NCI-H2196 treated with DMSO at 0.1 percent for 48 hours (cell line): ENCODE data around the gene CDHR4.
"Not testable (repeated sequence)": the region's sequence is repeated elsewhere in the genome, so short reads cannot be mapped to it uniquely, and the experiment has no call there.

ENCODE experiments used
- DNase-seq: peaks from one replicate; lab custom pipeline; 2025; ENCODE audit not compliant: unreplicated experiment; lab: John Stamatoyannopoulos, UW

Gene CDHR4, protein sequence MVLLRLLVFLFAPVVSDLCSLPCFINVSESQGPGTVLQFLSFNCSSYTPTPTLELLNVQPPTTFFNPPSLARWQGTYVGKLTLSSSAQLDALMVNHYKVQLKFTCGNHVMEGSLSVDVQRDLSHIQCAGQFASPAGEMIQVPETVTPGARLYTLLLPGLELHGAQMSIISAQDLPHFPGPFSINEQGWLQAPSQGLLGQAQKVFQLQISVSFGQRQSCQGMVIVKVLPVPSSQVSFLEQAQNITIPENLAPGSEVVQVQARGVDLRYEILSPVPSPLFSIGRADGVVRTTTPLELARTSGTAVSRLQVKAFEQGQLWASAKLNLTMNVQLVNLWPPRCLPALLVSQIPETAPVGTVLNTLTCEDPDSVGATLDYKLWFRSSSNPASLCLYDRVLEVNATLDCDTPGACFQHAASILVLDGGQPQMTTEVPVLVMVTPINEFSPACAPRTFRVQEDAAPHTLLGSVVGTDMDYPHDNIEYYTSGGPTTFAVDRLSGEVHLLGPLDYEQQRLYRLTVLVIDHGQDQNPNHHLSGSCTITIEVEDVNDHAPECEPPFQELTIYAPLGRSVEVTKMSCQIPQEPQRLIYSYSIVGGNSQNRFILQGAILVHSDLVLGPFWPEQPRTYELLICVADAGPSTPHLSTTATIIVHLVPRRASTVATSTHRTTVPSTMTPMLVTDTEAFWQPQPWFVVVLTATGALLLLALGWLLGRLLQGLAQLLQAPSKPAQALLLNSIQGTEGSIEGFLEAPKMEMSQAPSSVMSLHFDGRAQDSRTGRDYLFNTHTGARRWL

DNA sequence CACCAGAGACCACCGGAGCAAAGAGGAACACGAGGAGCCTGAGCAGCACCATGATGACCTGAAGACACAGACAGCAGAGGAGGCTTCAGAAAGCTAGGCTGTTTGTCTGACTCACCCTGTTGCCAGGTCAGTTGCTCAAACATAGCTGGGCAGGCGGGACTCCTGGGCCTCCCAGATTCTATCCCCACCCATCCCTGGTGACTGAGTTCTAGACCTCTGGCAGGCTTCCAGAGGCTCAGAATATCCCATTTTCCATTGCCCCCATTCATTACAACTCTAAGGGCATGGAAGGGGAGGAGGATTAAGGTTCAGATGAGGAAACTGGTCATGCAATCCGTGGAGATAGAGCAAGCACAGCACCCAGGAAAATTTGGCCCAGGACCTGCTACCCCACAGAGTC, at the start of gene CDHR4:
Gene CDHR4, minus strand, starts transcription at position 113 of the 400 bp plus-strand sequence. Its CDS starts 61 bp downstream, at position 52.
- DNase-seq: no peak

DNA sequence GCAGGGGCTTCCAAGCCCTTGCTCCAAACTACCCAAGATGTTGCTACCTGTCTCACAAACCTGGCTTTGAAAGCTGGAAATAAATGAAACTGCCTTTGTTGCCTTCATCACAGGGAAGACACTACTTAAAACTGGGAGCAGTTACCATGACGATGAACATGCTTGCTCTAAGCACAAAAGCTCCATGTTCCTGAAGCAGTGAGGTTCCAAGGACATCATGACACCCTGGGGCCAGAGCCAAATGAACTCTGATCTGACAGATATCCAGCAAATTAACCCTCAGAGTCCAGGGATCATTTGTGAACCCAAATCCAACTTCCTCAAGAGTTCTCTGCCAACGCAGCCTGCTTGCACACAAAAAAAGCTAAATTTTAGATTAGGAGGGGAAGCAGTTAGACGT, 46.0 kb upstream of the CDHR4 start:
- DNase-seq: no peak

DNA sequence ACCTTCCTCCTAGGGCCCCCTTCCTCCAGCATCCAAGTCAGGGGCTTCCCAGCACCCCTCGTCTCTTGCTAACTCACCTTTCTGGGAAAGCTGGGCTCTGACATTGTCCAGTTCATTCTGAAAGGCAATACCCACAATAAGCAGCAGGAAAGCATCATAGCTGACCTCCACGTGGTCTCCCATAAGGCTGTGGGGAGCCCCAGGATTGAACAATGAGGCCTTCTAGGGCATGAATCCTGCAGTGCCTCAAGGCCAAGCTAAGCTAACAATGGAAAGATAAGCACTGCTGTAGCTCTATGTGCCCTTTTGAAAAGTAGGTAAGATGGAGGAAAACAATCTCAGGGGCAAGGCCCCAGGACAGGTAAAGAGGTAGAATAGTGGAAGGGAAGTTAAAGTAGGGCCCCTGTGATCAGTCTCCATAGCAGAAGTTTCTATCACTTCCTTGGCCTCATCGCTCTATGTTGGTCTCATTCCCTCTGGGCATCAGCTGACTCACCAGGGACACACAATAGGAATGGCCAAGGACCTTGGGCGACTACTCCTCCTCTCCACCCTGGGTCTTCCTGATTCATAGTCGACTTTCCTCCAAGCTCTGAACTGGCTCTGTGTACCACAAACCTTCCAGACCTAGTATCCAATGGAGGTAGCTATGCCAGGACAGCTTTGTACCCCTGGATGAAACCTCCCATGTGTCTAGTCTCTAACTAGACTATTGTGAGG, 45.0 kb upstream of the CDHR4 start:
- no peak for DNase-seq

DNA sequence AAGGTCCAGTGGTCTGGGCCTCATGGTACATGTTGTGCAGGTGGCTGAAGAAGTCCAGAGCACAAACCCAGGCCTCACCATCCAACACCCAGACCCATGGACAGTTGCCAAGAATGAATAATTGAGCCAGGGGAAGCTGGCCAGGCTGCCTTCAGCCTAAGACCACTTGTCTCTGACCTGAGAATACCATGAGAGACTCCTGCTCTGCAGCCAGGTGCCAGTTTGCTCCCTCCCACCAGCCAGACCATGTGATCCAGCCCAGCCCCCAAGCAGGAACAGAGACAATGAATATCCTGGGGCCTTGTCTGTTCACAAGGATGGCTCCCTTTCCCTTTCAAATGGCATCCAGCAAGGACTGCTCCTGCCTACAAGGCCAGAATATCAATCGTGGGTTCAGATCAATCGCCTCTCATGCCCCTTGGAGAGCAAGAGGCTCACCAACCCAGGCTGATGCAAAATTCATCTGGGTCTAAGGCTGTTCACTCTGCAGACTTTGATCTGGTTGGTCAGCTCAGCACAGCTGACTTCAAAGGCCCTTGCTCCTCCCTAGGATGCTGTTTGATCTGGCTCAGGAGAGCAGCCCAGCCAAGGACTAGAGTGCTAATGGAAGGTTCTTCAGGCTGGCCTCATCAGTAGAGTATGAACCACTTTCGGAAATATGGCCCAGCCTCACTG, 43.3 kb upstream of the CDHR4 start:
- DNase-seq: no peak

DNA sequence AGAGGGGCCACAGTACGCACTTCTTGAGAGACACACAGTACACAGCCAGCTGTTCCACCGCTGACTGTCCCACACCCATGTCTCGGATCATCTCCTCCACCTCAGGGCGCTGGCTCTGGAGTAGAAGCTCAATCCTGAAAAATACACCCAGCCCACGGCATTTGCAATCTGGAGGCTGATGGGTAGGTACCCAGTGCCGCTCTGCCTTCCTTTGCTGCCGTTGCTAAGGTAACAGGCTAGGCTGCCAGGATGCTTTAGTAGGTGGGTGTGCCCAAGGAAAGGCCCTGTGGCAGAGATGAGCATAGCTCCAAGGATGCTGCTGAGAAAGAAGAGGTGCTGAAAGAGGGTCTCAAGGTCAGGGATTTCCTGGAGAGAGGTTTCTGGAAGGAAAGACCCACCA, 42.1 kb upstream of the CDHR4 start:
- no peak for DNase-seq

DNA sequence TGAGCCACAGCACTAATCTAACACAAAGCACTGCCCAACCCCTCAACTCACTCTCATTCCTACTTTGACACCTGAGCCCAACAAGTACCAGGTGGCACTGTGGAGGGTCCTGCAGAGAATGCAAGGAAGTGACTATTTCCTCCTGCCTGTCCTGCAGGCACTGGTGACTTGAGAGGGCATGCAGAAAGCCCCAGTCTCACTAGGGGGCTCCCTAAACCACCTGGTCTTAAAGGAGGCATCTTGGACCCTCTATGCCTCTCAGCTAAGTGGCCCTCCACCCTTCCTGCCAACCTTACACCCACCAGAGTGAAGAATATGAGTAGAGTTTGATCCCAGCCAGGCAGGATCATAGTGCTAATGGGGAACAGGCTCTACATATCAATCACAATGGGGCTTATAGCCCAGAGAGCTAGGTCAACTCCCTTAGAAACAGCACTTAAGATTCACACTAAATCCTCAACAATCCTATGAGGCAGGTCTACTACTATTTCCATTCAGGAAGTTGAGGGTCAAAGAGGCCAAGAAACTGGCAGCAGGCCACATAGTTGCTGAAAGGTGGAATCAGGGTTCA, 41.5 kb upstream of the CDHR4 start:
- DNase-seq: no peak

DNA sequence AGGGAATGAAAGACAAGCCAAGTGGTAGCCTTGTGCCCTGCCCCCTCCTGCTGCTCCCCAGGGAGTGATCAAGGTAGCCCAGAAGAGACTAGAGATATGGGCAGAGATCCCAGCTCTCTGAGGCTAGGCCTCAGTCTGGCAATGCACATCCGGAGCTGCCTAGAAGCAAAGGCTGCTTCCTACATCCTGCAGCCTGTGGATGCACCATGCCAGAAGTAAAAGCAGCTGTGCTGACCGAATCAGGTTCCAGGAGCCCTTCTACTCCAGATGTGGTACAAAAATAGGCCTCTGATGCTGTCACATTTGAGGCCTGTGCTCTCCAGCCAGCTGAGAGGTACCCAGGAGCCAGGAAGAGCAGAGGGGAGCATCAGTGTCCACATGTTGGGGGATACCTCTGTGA, 40.7 kb upstream of the CDHR4 start:
- no peak for DNase-seq

DNA sequence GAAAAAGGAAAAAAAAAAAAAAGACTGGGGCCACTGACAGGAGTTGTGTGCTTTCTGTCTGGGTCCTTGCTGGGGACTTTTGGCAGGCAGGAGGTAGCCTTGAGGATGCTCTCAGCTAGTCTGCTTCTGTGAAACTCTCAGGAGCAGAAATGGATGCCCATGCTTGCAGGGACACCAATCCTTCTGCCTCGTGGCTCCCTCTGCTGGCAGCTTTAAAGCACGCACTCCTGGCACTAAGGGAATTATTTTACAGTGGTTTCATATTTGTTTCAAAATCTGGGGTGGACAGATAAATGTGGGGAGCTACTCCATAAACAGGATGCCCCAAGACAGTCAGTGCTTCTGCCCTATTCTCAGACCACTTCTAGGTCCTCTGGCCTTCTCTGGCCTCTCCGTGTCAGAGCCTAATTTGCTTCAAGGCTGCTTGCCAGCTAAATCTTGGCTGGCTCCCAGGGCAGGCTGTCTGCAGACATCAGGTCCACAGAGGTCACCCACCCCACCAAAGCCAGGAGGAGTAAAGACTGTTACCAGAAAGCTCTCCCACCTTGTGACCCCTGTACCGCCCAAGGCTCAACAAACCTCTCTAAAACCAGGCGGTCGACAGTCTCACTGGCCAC, 39.6 kb upstream of the CDHR4 start:
- peak; percentile 24 for DNase-seq

DNA sequence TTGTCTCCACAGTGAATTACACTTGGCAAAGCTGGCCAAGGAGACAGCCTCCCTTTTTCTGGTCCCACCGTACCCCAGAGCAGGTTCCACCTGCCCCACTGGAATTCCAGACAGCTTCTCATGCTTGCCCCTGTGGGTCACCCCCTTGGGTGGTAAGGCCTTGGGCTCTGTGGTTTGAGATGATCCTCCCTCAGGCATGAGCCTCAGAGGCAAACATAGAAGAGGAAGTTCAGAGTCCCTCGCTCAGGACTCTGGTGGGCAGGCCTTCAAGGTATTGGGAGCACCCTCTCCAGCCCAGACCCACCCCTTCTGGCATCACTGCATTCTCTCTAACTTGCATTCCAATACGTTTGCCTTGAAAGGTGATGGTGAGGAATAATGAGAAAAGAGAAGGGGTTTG, 31.7 kb upstream of the CDHR4 start:
- DNase-seq: no peak

DNA sequence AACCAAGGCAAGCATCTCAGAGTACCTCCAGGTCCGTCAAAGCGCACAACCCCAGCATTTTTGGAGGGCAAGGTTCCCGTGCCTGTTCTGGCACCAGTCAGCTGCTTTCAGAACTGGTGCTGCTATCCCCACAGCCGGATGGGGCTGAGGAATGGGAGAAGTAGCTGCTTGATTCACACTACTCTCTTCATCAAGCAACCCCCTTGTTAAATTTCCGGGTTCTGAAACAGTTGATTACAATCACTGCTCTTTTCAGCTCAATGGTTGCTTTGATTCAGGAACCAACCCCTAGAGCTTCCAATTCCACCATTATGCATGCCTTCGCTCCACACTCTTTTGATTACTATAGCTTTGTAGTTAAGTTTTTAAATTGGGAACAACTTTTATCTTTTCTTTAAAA, 26.3 kb upstream of the CDHR4 start:
- DNase-seq: no peak

DNA sequence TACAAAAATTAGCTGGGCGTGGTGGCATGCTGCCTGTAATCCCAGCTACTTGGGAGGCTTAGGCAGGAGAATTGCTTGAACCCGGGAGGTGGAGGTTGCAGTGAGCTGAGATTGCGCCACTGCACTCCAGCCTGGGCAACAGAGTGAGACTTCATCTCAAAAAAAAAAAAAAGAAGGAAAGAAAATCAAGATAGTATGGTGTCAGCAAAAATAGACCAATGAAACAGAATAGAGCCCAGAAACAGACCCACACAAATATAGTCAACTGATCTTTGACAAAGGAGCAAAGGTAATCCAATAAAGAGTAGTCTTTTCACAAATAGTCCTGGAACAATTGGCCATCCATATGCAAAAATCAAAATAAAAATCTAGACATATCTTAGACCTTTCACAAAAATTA, 23.5 kb upstream of the CDHR4 start:
- DNase-seq: not testable (repeated sequence)

DNA sequence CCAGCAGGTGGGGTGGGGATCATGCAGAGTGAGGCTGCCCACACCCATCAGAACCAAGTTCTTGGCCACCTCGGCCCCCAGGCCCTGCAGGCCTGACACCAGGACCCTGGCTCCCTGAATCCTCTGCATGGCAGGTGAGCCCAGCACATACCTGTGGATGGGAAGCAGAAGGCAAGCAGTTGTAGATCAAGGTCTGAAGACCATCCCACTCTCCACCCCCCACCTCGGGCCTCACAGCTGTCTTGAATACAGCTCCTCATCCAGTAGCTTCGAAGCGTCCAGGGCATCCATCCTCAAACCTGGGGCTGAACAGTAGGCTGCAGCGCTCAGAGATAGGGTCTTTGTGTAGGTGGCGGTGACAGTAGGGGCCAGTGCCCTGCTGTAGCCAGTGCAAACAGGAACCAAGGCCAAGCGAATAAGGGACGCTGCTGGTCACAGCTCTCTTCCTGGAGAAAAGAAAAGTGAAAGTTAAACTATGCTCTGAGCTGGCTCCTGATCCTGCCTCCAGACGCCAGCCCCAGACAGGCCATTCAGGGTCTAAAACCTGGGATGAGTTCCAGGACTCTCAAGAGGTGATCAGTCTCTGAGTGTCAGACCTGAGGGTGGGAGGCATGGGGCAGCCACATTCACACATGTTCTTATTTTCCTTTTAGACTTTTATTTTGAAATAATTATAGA, 14.0 kb upstream of the CDHR4 start, which contains the start of gene UBA7:
Gene UBA7, minus strand, starts transcription at position 457 of the 678 bp plus-strand sequence. Its CDS starts 166 bp downstream, at position 291.
- DNase-seq: peak; percentile 34

DNA sequence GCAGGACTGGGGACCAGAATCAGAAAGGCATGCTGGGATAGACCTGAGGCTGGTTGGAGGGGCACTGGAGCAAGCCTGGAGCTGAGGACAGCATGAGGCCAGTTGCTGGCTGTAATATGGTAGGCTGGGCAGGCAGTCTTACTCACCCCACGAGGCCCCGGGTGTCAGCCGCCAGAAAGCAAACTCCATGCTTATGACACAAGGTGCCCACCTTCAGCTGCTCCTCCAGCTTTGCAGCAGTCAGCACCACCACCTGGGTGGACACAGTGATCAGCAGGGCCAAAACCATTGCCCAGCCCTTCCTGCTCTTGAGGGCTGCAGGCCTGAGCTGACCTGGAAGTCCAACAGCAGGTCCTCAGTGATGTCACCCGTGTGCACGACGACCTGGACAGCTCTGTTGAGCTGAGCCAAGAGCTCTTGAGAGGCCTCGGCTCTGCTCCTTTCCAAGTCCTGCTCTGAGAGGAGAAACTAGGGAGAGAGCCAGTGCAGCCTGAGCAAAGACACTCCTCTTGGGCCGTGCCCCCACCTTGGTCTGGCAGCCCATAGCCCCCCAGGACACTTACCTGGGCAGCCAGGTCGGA, 13.3 kb upstream of the CDHR4 start:
- DNase-seq: no peak

DNA sequence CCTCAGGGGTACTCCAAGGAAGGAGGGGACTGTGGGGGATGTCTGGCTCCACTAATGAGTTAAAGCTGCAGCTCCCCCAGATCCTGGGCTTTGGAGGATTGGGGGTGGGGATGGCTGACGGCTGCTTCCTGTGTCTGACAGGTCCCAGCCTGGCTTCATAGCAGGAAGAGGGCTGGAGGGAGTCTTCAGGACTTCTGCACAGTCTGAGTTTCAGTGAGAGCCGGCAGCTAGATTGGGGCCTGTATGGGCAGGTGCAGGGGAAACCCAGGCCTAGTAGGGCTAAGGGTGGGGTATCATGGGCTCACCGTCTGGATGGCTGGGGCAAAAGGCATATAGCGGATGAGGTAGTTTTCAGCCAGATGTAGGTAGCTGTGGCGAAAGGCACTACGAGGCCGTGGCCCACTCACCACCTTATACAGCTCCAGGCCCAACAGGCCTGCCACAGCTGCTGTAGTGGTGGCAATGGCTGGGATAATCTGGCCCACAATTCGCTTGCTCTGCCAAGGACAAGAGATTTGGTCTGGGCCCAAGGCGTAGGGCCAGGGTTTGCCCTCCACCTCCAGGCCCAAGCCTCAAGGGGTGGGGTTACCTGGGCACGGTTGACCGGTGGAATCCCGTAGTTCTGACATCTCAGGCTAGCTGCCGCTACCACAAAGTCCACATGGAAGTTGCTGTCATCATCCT, 7.9 kb upstream of the CDHR4 start:
- no peak for DNase-seq

DNA sequence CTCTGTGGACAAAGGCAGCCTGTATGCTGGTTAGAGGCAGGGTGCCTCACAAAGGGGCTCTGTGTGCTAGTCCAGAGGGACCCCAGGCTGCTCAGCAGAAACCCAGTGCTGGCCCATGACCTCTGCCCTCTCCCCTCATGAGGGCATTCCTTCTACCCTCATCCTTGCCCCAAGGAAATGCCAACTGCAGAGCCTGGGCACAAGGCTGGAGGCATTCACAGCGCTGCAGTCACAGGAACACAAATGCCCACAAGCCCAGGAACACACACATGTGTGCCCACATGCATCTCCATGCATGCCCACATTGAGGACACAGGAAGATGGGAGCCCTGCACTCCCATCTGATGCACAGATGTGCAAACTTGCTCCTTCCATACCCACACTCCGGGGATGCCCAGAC, 7.2 kb upstream of the CDHR4 start:
- no peak for DNase-seq

DNA sequence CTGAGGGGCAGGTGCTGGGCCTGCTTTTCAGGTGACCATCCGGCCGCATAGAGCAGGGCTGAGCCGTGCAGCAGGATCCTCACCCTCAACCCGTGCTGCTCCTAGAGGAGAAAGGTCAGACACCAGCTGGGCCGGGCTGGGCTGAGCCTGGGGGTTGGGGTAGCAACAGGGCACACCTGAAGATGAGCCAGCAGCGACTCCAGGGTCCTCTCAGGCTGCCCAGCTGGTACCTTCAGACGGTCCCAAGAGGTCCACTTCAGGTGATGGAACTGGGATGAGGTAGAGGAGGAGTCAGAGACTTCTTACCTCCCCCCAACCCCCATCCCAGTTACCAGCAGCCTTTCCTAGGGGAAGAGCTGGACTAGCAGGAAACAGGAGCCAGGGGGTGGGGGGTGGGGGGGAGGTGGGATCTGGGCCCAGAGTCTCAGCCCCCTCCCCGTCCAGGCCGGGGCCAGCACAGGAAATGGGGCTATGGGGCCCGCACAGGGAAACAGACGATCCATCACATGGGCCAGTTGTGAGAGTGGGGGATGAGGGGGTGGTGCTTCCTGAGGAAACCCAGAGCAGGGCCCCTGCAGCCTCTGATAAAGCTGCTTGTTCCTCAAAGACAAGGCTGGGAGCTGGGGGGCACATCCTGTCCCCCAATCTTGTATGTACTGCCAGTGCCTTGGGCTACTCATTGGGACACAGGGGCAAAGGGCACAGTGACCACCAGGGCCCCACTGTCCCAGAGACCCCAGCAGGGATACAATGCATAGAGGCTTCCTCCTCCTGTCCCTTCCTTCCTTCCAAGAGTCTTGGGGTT, 6.4 kb upstream of the CDHR4 start:
- DNase-seq: no peak

DNA sequence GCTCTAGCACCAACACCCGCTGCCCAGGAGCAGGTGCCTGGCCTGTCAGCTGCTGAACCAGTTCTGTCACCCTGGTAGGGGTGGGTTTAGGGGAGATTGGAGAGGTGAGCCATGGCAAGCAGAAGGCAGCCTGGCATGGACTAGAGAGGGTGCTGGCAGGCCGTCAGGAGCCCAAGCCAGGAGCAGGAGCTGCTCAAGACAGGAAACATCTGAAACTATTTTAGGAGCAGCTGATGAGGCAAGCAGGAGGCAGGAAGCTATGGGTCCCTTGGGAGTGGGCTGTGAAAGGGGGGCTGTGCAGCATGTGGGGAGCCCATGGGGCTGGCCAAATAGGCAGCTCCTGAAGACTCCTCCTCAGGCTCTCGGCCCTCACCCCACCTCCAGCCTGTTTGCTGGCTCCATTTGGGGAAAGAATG, 5.7 kb upstream of the CDHR4 start:
- DNase-seq: no peak
